ENCODE results near the gene PTCH2.
A peak's percentile ranks its signal among the peaks of the same experiment; 100 is the strongest.
"Not testable (repeated sequence)": the region's sequence is repeated elsewhere in the genome, so short reads cannot be mapped to it uniquely, and the experiment has no call there.

The PTCH2 gene

DNA sequence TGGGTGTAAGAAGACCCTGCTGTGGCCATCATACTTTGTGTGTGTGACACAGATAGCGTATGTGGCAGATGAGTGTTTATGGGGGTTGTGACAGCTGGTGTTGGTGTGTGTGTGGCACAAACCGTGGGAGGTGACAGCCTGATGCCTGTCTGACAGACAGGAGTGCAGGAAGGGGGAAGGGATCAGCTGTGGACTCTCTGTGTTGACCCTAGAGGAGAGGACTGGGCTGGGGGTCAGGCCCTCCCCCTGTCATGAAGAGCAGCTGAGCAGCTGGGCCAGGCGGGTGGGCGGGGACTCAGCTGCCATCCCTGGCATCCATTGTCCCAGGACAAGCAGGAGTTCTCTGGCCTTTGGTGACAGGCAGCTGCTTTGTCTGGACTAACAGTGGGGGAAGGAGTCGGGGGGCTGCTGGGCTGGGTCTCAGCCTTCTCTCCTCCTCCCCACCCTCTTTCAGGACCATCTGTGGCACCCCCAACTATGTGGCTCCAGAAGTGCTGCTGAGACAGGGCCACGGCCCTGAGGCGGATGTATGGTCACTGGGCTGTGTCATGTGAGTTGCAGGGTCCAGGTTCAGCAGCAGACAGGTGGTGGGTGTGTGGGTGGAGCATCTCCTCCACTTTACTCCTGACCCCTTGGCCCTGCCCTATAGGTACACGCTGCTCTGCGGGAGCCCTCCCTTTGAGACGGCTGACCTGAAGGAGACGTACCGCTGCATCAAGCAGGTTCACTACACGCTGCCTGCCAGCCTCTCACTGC lies 40.6 kb downstream of the PTCH2 start:
- no peak for DNase-seq (ENCODE audit: low read depth)

DNA sequence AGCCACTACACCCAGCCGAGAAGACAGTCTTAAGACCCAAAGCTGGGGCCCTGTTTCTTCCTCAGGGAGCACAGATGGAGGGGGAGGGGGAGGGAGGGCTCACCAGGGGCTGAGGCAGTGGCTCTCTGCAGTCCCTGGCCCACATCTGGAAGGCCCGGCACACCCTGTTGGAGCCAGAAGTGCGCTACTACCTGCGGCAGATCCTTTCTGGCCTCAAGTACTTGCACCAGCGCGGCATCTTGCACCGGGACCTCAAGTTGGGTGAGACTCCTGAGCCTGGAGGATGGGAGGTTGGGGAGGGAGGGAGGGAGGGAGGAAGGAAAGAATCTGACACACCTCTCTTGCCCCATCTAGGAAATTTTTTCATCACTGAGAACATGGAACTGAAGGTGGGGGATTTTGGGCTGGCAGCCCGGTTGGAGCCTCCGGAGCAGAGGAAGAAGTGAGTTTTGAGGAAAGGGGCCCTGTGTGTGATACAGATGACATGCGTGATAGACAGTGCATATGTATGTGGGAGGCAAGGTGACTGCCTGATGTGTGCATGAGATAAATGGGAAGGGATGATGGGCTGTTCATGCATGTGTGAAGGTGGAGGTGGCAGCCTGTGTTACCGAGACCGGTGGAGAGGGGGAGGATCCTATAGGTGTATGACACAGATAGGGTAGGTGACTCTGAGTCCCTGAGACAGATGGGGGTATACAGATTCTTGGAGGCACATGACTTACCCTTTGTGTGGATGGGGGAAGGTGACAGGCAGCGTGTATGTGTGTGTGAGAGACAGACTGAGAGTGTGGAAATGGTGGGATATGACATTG lies 41.4 kb downstream of the PTCH2 start:
- peak; percentile 51 for DNase-seq (ENCODE audit: low read depth)

GRCh38 chr1:44799770-44800584 lies 43.1 kb downstream of the PTCH2 start, which contains the start of gene PLK3:
Gene PLK3 (plus strand): TSS chr1:44800377. CDS start chr1:44800464, 87 bp downstream.
- peak; percentile 98 for DNase-seq (ENCODE audit: low read depth)

GRCh38 chr1:44798481-44799365 lies 44.3 kb downstream of the PTCH2 start:
- DNase-seq (ENCODE audit: low read depth) = no peak

DNA sequence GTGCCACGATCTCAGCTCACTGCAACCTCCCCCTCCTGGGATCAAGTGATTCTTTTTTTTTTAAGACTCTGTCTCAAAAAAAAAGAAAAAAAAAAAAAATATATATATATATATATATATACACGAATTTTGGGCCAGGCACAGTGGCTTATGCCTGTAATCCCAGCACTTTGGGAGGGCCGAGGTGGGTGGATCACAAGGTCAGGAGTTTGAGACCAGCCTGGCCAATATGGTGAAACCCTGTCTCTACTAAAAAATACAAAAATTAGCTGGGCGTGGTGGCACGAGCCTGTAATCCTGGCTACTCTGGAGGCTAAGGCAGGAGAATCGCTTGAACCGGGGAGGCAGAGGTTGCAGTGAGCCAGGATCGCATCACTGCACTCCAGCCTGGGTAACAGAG lies 45.2 kb downstream of the PTCH2 start:
- DNase-seq (ENCODE audit: low read depth) = not testable (repeated sequence)

DNA sequence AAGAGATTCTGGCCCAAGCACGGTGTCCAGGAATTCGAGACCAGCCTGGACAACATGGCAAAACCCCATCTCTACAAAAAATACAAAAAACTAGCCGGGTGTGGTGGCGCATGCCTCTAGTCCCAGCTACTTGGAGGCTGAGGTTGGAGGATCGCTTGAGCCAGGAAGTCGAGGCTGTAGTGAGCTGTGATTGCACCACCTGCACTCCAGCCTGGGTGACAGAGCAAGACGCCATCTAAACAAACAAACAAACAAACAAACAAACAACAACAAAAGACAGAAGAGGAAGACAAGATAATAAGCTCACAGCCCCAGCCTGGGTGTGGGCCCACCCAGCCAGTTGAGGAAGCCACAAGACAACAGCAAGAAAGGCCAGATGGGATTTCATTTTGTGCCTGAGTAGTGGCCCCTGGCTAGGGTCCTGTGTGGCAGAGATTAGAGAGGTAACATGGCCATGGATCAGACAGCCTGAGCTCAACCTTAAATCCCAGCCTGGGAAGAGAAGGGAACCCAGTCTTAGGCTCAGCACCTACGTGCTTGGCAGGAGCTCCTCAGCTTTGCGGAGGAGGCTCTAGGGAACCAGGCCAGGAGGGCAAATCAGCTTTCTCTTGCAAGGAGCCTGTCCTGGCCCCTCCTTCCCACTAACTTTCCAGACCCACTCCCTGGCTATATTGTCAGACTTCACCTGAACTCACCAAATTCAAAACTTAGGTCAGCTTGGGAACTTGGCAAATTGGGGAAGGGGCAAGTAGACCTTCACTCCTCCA lies 50.1 kb downstream of the PTCH2 start:
- DNase-seq (ENCODE audit: low read depth) = no peak

- no peak for DNase-seq (ENCODE audit: low read depth)
These were observed 51.9 kb downstream of the PTCH2 start for GRCh38 chr1:44790968-44791801.

DNA sequence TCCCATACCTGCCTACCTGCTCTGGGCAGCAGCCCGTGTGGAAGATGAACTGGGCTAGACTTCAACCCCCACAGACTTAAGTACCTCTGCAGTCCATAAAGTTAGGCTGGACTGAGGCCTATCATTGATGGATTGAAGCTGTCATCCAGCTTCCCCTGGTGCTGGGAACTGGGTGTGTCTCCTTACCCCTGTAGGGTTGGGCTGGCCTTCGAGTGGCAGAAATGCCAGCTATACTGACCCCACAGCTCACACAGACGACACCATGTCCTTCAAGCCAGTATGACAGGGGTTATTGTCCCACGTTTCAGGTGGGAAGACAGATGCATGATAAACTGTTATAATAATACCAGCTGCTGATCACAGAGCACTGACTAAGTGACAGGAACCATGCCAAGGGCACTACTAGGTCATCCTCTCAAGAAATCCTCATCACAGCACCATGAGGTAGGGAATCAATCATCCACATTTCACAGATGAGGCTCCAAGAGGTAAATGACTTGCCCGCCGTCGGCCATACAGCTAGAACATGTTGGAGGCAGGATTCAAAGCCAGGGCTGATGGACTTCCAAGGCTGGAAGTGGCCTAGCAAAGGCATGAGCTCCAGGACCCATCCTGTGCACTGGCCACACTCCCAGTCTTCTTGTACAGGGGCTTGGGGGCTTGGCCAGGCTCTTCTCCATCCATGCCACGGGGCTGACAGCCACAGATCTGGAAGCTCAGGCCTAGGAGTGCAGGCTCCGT lies 54.8 kb downstream of the PTCH2 start, which contains the start of gene BEST4:
Gene BEST4, minus strand, starts transcription at position 51 of the 741 bp plus-strand sequence. CDS start 465 bp downstream, outside the sequence.
- no peak for DNase-seq (ENCODE audit: low read depth)

- DNase-seq (ENCODE audit: low read depth) = no peak
These were observed 55.5 kb downstream of the PTCH2 start for GRCh38 chr1:44787506-44787905.

GRCh38 chr1:44786841-44787426 lies 56.1 kb downstream of the PTCH2 start:
- no peak for DNase-seq (ENCODE audit: low read depth)

- peak; percentile 62 for DNase-seq (ENCODE audit: low read depth)
These were observed 56.8 kb downstream of the PTCH2 start for GRCh38 chr1:44786138-44786840.

GRCh38 chr1:44785501-44786137 lies 57.4 kb downstream of the PTCH2 start:
- DNase-seq (ENCODE audit: low read depth) = no peak

GRCh38 chr1:44785029-44785380 lies 58.0 kb downstream of the PTCH2 start:
- DNase-seq (ENCODE audit: low read depth) = no peak

- no peak for DNase-seq (ENCODE audit: low read depth)
These were observed 58.7 kb downstream of the PTCH2 start for GRCh38 chr1:44784094-44785028.

DNA sequence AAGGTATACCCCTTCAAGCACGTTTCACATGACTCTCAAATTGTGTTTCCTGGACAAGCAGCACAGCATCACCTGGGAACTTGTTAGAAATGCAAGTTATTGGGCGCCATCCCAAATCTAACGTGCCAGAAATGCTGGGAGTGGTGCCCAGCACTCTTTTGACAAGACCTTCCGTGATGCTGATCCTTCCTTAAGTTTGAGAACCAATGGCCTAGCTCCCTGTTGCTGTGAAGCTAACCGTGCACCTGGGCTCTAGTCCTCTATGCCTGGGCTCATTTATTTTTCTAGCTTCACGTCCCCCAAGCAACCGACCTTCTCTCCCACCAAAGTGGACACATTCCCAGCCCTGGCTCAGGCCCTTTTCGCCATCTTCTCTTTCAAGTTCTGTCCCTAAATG lies 59.4 kb downstream of the PTCH2 start:
- no peak for DNase-seq (ENCODE audit: low read depth)

GRCh38 chr1:44780583-44781121 lies 62.4 kb downstream of the PTCH2 start:
- no peak for DNase-seq (ENCODE audit: low read depth)

Measured in stimulated activated CD4-positive, alpha-beta T cell treated with anti-CD3 and anti-CD28 coated beads, Interleukin-2, amount 100 ng/mL, for 4 hours (primary cell).